Loucy (cell line): ENCODE measurements around the gene GPR18.

Experiments used
- CTCF ChIP-seq: fragments of 200-600 bp; sonication (generic); conservative IDR thresholded peaks from 2 replicates; pipeline ENCODE4 v1.5.1; 2014; ENCODE audit warnings: mild to moderate bottlenecking, antibody characterized with exemption, low read length
- EZH2phosphoT487 ChIP-seq: fragments of 200-600 bp; IDR thresholded peaks from 2 replicates; pipeline ENCODE4 v1.6.1; 2018; ENCODE audit warnings: antibody characterized with exemption, mild to moderate bottlenecking, moderate library complexity, borderline replicate concordance

GRCh38 chr13:99297331-99297730 lies 39.2 kb upstream of the GPR18 start:
- TF ChIP-seq CTCF (no peak), EZH2phosphoT487 (no peak)
